PC-3 (cell line): ENCODE results near the gene FANCC. TPM values are rescaled to one million over a fixed set of nuclear protein-coding genes. Genes with fewer than 3 reads are reported as not detected.

Source experiments
- ATAC-seq: fragments of 200-7000 bp; cut with Tn5 transposase; 2 replicates; pipeline ENCODE4 v1.9.1; 2020; ENCODE audit warnings: mild to moderate bottlenecking, moderate library complexity
- BruUV-seq: library from RNA; stranded (reverse); fragments of 400-500 nt; replicated peaks from 2 replicates; lab custom pipeline; 2021; lab: Mats Ljungman, UMichigan
- CTCF ChIA-PET: fragments of 300-600 bp; sonication (Branson Sonifier 250); formaldehyde crosslinking; loops from one replicate; lab custom pipeline; 2022; ENCODE audit warnings: antibody characterized with exemption; lab: Charles Lee
- POLR2A ChIA-PET: fragments of 300-600 bp; sonication (Branson Sonifier 250); formaldehyde crosslinking; loops from one replicate; lab custom pipeline; 2022; ENCODE audit warnings: antibody characterized with exemption; ENCODE audit not compliant: unreplicated experiment; lab: Charles Lee
- DNase-seq: peaks from one replicate; pipeline ENCODE4 v3.0.0-alpha.2; 2015
- H2AFZ ChIP-seq: fragments of 300-600 bp; sonication (generic); 2 replicates; pipeline ENCODE4 v1.6.0; 2016; ENCODE audit warnings: antibody characterized with exemption, low read length
- H3F3A ChIP-seq: fragments of 300-600 bp; sonication (generic); one replicate; pipeline ENCODE4 v1.6.0; 2017; ENCODE audit warnings: antibody characterized with exemption, low read length, control low read depth, mild to moderate bottlenecking; ENCODE audit not compliant: unreplicated experiment
- H3K27ac ChIP-seq: fragments of 300-600 bp; sonication (generic); 2 replicates; pipeline ENCODE4 v1.5.1; 2016; ENCODE audit warnings: mild to moderate bottlenecking, low read length
- H3K27me3 ChIP-seq: fragments of 300-600 bp; sonication (generic); 2 replicates; pipeline ENCODE4 v1.6.1; 2016; ENCODE audit warnings: low read length, mixed read lengths
- H3K36me3 ChIP-seq: fragments of 300-600 bp; sonication (generic); 2 replicates; pipeline ENCODE4 v1.6.1; 2016; ENCODE audit warnings: low read depth, mixed run types, low read length, mixed read lengths
- H3K4me1 ChIP-seq: fragments of 300-600 bp; sonication (generic); 2 replicates; pipeline ENCODE4 v1.5.1; 2016; ENCODE audit warnings: low read length; ENCODE audit not compliant: insufficient read depth
- H3K4me2 ChIP-seq: fragments of 300-600 bp; sonication (generic); 2 replicates; pipeline ENCODE4 v1.6.0; 2016; ENCODE audit warnings: low read length
- H3K4me3 ChIP-seq: fragments of 300-600 bp; sonication (generic); 2 replicates; pipeline ENCODE4 v1.5.1; 2016; ENCODE audit warnings: mild to moderate bottlenecking, low read length, mixed read lengths
- H3K79me2 ChIP-seq: fragments of 300-600 bp; sonication (generic); 2 replicates; pipeline ENCODE4 v1.6.1; 2017; ENCODE audit warnings: low read length, mixed read lengths
- H3K9ac ChIP-seq: fragments of 300-600 bp; sonication (generic); 2 replicates; pipeline ENCODE4 v1.6.0; 2016; ENCODE audit warnings: mild to moderate bottlenecking, low read length
- H3K9me2 ChIP-seq: fragments of 300-600 bp; sonication (generic); replicated peaks from 2 replicates; pipeline ENCODE4 v1.6.1; 2016; ENCODE audit warnings: mixed run types, low read length, mixed read lengths
- H3K9me3 ChIP-seq: fragments of 300-600 bp; sonication (generic); 2 replicates; pipeline ENCODE4 v1.6.1; 2016; ENCODE audit warnings: low read length, mixed read lengths
- H4K20me1 ChIP-seq: fragments of 300-600 bp; sonication (generic); 2 replicates; pipeline ENCODE4 v1.6.1; 2016; ENCODE audit warnings: low read length, mixed read lengths
- CTCF ChIP-seq: fragments of 300-600 bp; sonication (generic); conservative IDR thresholded peaks from 2 replicates; pipeline ENCODE4 v1.5.1; 2017; ENCODE audit warnings: antibody characterized with exemption, low read depth, mild to moderate bottlenecking, low read length
- EZH2 ChIP-seq: fragments of 300-600 bp; sonication (generic); IDR thresholded peaks from one replicate; pipeline ENCODE4 v1.6.1; 2017; ENCODE audit warnings: antibody characterized with exemption, mild to moderate bottlenecking, low read length; ENCODE audit not compliant: unreplicated experiment
- EZH2phosphoT487 ChIP-seq: fragments of 300-600 bp; sonication (generic); IDR thresholded peaks from 2 replicates; pipeline ENCODE4 v1.6.1; 2018; ENCODE audit warnings: mild to moderate bottlenecking, antibody characterized with exemption, low read length, borderline replicate concordance
- intact Hi-C: fragments of 100-400 bp; cut with micrococcal nuclease; formaldehyde crosslinking; loops from 2 replicates; pipeline ENCODE4 v1.9.0; 2023
- total RNA-seq: library from RNA; depleted of rRNA; stranded (reverse); fragments of >200 nt; gene quantifications from 2 replicates; pipeline ENCODE4 v1.2.3, GENCODE V29; 2014

Gene FANCC
- total RNA-seq, 1 experiment from 2014 or later = 6.9 TPM

GRCh38 chr9:95206143-95206542 lies 111.4 kb downstream of the FANCC start:
- no TSS peak for BruUV-seq
- no peak overlapping the region for H3K9ac ChIP-seq
- ChIA-PET POLR2A (no interaction called here), CTCF (interaction anchor here (0.5 kb wide), 1 partner anchor 604 kb away, joined by 23 read pairs; no protein-coding TSS in a partner anchor)
- H3K27me3 ChIP-seq = no peaks in the 10 kb centered on the region
- ATAC-seq (no peak), DNase-seq (no peak)
- H3K4me2 ChIP-seq = no peak overlapping the region
- no peaks in the 10 kb centered on the region for H4K20me1 ChIP-seq
- TF ChIP-seq CTCF (no peak), EZH2 (no peak), EZH2phosphoT487 (no peak)
- H3K4me3 ChIP-seq = no peak overlapping the region
- H3K27ac ChIP-seq = no peak overlapping the region
- no peaks in the 10 kb centered on the region for H3K4me1 ChIP-seq
- H3K9me2 ChIP-seq = no peaks in the 10 kb centered on the region
- H3K9me3 ChIP-seq = no peaks in the 10 kb centered on the region
- intact Hi-C loops = no loop called here
- H3K79me2 ChIP-seq = no peaks in the 10 kb centered on the region
- no peak overlapping the region for H2AFZ ChIP-seq
- H3K36me3 ChIP-seq = no peaks in the 10 kb centered on the region
- H3F3A ChIP-seq = no peaks in the 10 kb centered on the region

- no peaks in the 10 kb centered on the region for H4K20me1 ChIP-seq
These were observed 112.8 kb downstream of the FANCC start for GRCh38 chr9:95204710-95205109.

More at GRCh38 chr9:95204710-95205109, 112.8 kb downstream of the FANCC start:
- H3K9ac ChIP-seq = no peak overlapping the region
- no peaks in the 10 kb centered on the region for H3F3A ChIP-seq
- no peak for TF ChIP-seq EZH2phosphoT487
- no peak for TF ChIP-seq CTCF
- TF ChIP-seq EZH2 = no peak
- H3K27ac ChIP-seq = no peak overlapping the region
- H3K27me3 ChIP-seq = no peaks in the 10 kb centered on the region
- ATAC-seq = no peak
- no peaks in the 10 kb centered on the region for H3K4me1 ChIP-seq
- no peaks in the 10 kb centered on the region for H3K9me3 ChIP-seq
- ChIA-PET POLR2A (no interaction called here), CTCF (no interaction called here)
- no TSS peak for BruUV-seq
- H3K4me3 ChIP-seq = no peak overlapping the region
- H3K36me3 ChIP-seq = no peaks in the 10 kb centered on the region
- H2AFZ ChIP-seq = no peak overlapping the region
- no peaks in the 10 kb centered on the region for H3K79me2 ChIP-seq
- H3K9me2 ChIP-seq = no peaks in the 10 kb centered on the region
- intact Hi-C loops = no loop called here
- no peak overlapping the region for H3K4me2 ChIP-seq
- DNase-seq = no peak
